ENCODE measurements around the gene NFAT5.
A peak's percentile ranks its signal among the peaks of the same experiment; 100 is the strongest.
"Not testable (repeated sequence)": the region's sequence is repeated elsewhere in the genome, so short reads cannot be mapped to it uniquely, and the experiment has no call there.

NFAT5 gene

DNA sequence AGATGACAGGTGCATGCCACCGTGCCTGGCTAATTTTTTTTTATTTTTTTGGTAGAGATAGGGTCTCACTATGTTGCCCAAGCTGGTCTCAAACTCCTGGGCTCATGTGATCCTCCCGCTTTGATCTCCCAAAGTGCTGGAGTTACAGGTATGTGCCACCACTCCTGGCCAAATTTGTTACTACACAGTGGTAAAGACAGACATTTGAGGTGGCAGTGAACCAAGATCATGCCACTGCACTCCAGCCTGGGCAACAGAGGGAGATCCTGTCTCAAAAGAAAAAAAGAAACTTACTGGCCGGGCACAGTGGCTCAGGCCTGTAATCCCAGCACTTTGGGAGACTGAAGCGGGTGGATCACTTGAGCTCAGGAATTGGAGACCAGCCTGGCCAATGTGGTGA is 163.3 kb downstream of the NFAT5 start:
- H3K27me3 ChIP-seq (ENCODE audit: low read depth, low read length); H3K4me3 ChIP-seq (ENCODE audit: low read depth in 1 of 2, low read length in 2 of 2); H3K9me3 ChIP-seq (ENCODE audit: control insufficient read depth in 1 of 2, low read length in 2 of 2); H3K36me3 ChIP-seq (ENCODE audit: control insufficient read depth in 1 of 2, insufficient read depth in 2 of 2, low read length in 2 of 2); H3K27ac ChIP-seq (ENCODE audit: low read length): not testable (repeated sequence)
- H3K4me1 ChIP-seq (ENCODE audit: control insufficient read depth in 1 of 2, insufficient read depth in 2 of 2, low read length in 2 of 2), result peaks cover 8 to 22% of the 10 kb centered on the region in 2 donors

DNA sequence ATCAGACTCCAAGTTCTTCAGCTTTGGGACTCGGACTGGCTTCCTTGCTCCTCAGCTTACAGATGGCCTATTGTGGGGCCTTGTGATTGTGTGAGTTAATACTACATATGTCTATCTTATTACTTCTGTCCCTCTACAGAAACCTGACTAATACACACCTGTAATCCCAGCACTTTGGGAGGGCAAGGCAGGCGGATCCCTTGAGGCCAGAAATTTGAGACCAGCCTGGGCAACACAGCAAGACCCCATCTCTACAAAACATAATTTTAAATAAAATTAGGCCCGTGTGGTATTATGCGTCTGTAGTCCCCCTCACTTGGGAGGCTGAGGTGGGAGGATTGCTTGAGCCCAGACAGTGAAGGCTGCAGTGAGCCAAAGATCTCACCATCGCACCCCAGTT is 165.5 kb downstream of the NFAT5 start:
- not testable (repeated sequence) for H3K4me3 ChIP-seq (ENCODE audit: low read depth in 1 of 2, low read length in 2 of 2); H3K27me3 ChIP-seq (ENCODE audit: low read depth, low read length); H3K9me3 ChIP-seq (ENCODE audit: control insufficient read depth in 1 of 2, low read length in 2 of 2); H3K36me3 ChIP-seq (ENCODE audit: control insufficient read depth in 1 of 2, insufficient read depth in 2 of 2, low read length in 2 of 2); H3K27ac ChIP-seq (ENCODE audit: low read length)
- H3K4me1 ChIP-seq (ENCODE audit: control insufficient read depth in 1 of 2, insufficient read depth in 2 of 2, low read length in 2 of 2), result peaks cover 5 to 15% of the 10 kb centered on the region in 2 donors

DNA sequence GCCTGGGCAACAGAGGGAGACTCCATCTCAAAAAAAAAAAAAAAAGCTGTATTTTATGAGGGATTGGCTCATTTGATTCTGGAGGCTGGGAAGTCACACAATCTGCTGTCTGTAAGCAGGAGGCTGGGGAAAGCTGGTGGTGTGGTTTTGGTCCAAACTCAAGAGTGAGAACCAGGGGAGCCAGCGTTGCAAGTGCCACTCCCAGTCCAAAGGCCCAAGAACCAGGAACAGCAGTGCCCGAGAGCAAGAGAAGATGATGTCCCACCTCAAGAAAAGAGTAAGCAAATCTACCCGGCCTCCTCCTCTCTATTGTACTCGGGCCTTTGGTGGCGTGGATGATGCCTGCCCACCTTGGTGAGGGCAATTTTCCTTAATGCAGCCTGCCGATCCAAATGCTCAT is 166.3 kb downstream of the NFAT5 start:
- no peak overlapping the region for H3K4me3 ChIP-seq (ENCODE audit: low read depth in 1 of 2, low read length in 2 of 2)
- no peak overlapping the region for H3K27ac ChIP-seq (ENCODE audit: low read length)
- H3K4me1 ChIP-seq (ENCODE audit: control insufficient read depth in 1 of 2, insufficient read depth in 2 of 2, low read length in 2 of 2), result peaks cover 0 to 7% of the 10 kb centered on the region in 2 donors
- no peaks in the 10 kb centered on the region for H3K27me3 ChIP-seq (ENCODE audit: low read depth, low read length)
- peaks cover 0 to under 1% of the 10 kb centered on the region in 2 donors for H3K36me3 ChIP-seq (ENCODE audit: control insufficient read depth in 1 of 2, insufficient read depth in 2 of 2, low read length in 2 of 2)
- no peaks in the 10 kb centered on the region for H3K9me3 ChIP-seq (ENCODE audit: control insufficient read depth in 1 of 2, low read length in 2 of 2)

DNA sequence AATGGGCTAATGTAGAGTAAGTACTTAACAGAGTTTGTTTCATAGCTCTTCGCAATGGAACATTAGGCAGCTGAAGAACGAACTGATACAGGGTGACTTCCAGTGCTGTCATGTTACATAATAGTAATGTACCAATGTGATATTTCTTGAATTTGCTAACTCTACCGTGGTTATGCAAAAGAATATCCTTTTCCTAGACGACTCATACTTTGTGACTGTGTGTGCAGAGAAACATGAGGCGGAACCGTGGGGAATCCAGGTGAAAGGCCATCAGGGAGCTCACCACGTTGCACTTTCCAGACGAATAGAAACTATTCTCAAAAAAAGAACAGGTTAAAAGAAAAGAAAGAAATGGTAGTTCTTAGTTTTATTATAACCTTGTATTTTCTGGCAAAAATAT is 175.8 kb downstream of the NFAT5 start:
- Histone ChIP-seq H3K9me3 (ENCODE audit: control insufficient read depth in 1 of 2, low read length in 2 of 2) (no peaks in the 10 kb centered on the region), H3K4me1 (ENCODE audit: control insufficient read depth in 1 of 2, insufficient read depth in 2 of 2, low read length in 2 of 2) (peaks cover 5% of the 10 kb centered on the region in 2 donors), H3K27me3 (ENCODE audit: low read depth, low read length) (no peaks in the 10 kb centered on the region), H3K27ac (ENCODE audit: low read length) (peak overlapping the region; percentile 43), H3K4me3 (ENCODE audit: low read depth in 1 of 2, low read length in 2 of 2) (no peak overlapping the region), H3K36me3 (ENCODE audit: control insufficient read depth in 1 of 2, insufficient read depth in 2 of 2, low read length in 2 of 2) (peaks cover 47 to 59% of the 10 kb centered on the region in 2 donors)

DNA sequence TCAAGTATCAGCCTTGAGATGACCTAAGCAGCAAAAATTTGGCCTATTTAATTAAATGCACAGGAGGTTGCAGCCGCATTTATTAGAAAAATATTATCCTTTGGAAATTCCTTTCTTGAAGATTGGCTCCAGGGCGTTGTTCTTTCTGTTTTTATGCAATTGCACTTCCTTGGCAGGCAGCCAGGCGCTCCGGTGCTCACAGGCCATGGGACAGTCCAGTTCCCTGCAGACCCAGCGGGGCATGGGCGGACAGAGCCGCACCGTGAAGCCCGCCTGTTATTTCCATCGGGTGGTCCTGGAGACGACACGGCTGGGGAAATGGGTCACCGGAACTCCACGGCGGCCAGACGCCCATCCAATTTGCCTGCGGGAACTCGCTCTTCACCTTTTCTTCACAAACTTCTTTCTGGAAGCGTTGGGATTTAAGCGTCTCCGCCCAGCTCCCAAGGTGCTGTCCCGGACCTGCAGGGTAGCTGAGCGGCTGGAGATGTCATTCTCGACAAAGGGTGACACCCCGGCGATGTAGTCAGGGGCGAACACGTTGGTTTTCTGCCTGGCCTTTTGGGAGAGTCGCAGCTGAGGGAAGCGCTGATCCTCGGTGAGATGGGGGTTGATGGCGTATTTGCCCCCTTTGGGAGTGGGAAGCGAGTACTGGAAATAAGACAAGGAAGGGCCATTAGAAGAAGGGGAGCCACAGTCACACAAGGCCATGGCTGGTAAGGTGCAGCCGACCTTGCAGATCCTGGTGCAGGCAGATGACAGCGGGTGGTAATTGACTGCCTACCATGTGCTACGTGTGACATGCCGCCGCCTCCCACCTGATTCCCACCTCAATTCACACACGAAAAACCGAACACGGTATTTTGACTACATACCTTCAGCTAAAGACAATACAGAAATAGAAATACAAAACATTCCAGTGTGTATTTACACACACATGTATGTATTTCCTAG is 176.5 kb downstream of the NFAT5 start:
- Histone ChIP-seq H3K9me3 (ENCODE audit: control insufficient read depth in 1 of 2, low read length in 2 of 2) (no peaks in the 10 kb centered on the region), H3K4me1 (ENCODE audit: control insufficient read depth in 1 of 2, insufficient read depth in 2 of 2, low read length in 2 of 2) (peaks cover 5% of the 10 kb centered on the region in 2 donors), H3K36me3 (ENCODE audit: control insufficient read depth in 1 of 2, insufficient read depth in 2 of 2, low read length in 2 of 2) (peaks cover 47 to 64% of the 10 kb centered on the region in 2 donors), H3K4me3 (ENCODE audit: low read depth in 1 of 2, low read length in 2 of 2) (no peak overlapping the region), H3K27me3 (ENCODE audit: low read depth, low read length) (no peaks in the 10 kb centered on the region), H3K27ac (ENCODE audit: low read length) (peak overlapping the region; percentile 43)

DNA sequence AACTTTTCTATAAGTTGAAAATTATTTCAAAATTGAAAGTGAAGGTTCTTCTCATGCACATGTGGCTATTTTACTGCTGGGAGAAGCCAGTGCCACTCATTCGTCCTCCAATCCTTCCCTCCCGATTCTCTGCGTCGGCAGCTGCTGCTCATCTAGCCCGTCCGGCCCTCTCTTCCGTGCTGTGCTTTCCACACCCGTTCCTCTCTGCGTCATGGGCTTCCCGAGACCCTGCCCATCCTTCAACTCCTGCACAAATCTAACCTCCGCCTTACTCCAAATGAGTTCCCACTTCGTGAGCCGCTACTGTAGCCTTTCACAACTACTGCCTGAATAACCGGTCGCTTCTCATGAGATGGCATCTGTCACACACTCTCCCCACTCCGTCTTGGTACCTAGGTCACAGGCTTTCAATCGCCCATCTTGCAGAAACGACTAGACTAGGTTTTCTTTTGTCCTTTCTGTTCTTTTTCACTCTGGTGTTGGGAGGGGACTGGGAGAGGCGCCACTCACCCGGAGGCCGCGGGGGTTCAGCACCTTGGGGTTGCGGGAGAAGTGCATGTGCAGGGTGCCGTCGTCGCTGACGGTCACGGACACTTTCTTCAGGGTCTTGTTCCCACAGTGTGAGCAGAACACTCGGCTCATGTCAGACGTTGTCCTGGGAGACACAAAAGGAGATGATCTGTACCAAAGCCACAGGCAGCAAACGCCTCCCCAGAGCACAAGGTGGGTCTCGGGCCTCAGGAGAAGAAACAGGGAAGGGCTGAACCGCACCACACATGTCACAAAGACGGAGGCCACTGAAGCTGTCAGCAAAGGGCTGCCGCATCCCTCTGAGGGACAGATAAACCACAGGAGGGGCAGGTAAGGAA is 178.8 kb downstream of the NFAT5 start:
- Histone ChIP-seq H3K4me3 (ENCODE audit: low read depth in 1 of 2, low read length in 2 of 2) (no peak overlapping the region), H3K27me3 (ENCODE audit: low read depth, low read length) (no peaks in the 10 kb centered on the region), H3K36me3 (ENCODE audit: control insufficient read depth in 1 of 2, insufficient read depth in 2 of 2, low read length in 2 of 2) (peaks cover 62 to 88% of the 10 kb centered on the region in 2 donors), H3K4me1 (ENCODE audit: control insufficient read depth in 1 of 2, insufficient read depth in 2 of 2, low read length in 2 of 2) (peaks cover 5% of the 10 kb centered on the region in 2 donors), H3K9me3 (ENCODE audit: control insufficient read depth in 1 of 2, low read length in 2 of 2) (no peaks in the 10 kb centered on the region), H3K27ac (ENCODE audit: low read length) (no peak overlapping the region)

DNA sequence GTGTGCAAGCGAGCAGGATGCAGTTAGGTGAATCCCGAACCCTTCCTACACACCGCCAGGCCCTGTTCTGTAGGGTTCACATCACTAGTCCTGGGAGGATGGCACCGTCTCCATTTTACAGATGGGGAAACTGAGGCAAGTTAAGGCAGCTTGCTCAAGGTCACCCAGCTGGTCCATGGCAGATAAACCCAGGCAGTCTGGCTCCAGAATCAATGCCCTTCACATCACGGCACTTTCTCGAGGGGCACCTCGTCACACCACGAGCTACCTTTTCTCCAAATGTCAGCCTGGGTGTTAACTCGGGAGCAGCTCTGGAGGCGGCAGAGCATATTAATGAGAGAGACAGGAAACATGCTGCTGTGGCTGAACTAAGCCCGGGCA is 179.5 kb downstream of the NFAT5 start:
- Histone ChIP-seq H3K27me3 (ENCODE audit: low read depth, low read length) (no peaks in the 10 kb centered on the region), H3K4me3 (ENCODE audit: low read depth in 1 of 2, low read length in 2 of 2) (no peak overlapping the region), H3K9me3 (ENCODE audit: control insufficient read depth in 1 of 2, low read length in 2 of 2) (no peaks in the 10 kb centered on the region), H3K36me3 (ENCODE audit: control insufficient read depth in 1 of 2, insufficient read depth in 2 of 2, low read length in 2 of 2) (peaks cover 61 to 92% of the 10 kb centered on the region in 2 donors), H3K4me1 (ENCODE audit: control insufficient read depth in 1 of 2, insufficient read depth in 2 of 2, low read length in 2 of 2) (peaks cover 5% of the 10 kb centered on the region in 2 donors), H3K27ac (ENCODE audit: low read length) (no peak overlapping the region)

DNA sequence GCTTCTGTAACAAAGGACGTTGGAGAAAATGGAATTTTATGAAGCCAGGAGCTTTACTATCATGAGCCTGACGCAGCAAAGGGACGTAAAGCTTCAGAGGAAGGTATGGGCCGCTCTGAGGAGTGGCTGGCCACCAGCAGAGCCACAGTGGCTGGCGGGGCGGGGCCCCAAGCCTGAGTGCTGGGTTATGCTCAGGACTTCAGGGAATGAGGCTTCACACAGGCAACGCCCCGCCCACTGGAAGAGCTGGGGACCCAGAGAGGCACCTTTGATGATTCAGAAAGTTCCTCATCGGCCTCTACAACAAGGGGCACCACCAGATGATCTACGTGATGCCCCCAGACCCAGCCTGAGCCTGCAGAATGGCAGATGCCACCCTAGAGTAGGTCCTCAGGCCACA is 180.2 kb downstream of the NFAT5 start:
- no peaks in the 10 kb centered on the region for H3K27me3 ChIP-seq (ENCODE audit: low read depth, low read length)
- no peak overlapping the region for H3K27ac ChIP-seq (ENCODE audit: low read length)
- H3K4me3 ChIP-seq (ENCODE audit: low read depth in 1 of 2, low read length in 2 of 2), result no peak overlapping the region
- peaks cover 64 to 95% of the 10 kb centered on the region in 2 donors for H3K36me3 ChIP-seq (ENCODE audit: control insufficient read depth in 1 of 2, insufficient read depth in 2 of 2, low read length in 2 of 2)
- H3K4me1 ChIP-seq (ENCODE audit: control insufficient read depth in 1 of 2, insufficient read depth in 2 of 2, low read length in 2 of 2), result peaks cover 5% of the 10 kb centered on the region in 2 donors
- no peaks in the 10 kb centered on the region for H3K9me3 ChIP-seq (ENCODE audit: control insufficient read depth in 1 of 2, low read length in 2 of 2)

DNA sequence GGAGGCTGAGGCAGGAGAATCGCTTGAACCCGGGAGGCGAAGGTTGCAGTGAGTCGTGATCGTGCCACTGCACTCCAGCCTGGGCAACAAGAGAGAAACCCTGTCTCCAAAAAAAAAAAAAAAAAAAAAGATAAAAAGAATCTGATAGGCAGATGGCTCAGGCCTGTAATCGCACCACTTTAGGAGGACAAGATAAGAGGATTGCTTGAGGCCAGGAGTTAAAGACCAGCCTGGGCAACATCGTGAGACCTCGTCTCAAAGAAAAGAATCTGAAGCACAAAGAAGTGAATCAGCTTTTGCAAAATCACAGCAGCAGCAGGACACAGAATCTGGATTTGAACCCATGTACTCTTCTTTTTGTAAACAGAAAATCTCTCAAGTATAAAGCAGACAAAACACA is 181.3 kb downstream of the NFAT5 start:
- H3K36me3 ChIP-seq (ENCODE audit: control insufficient read depth in 1 of 2, insufficient read depth in 2 of 2, low read length in 2 of 2), result peaks cover 58 to 89% of the 10 kb centered on the region in 2 donors
- no peak overlapping the region for H3K4me3 ChIP-seq (ENCODE audit: low read depth in 1 of 2, low read length in 2 of 2)
- H3K4me1 ChIP-seq (ENCODE audit: control insufficient read depth in 1 of 2, insufficient read depth in 2 of 2, low read length in 2 of 2), result no peaks in the 10 kb centered on the region
- H3K27me3 ChIP-seq (ENCODE audit: low read depth, low read length), result no peaks in the 10 kb centered on the region
- no peaks in the 10 kb centered on the region for H3K9me3 ChIP-seq (ENCODE audit: control insufficient read depth in 1 of 2, low read length in 2 of 2)
- no peak overlapping the region for H3K27ac ChIP-seq (ENCODE audit: low read length)

DNA sequence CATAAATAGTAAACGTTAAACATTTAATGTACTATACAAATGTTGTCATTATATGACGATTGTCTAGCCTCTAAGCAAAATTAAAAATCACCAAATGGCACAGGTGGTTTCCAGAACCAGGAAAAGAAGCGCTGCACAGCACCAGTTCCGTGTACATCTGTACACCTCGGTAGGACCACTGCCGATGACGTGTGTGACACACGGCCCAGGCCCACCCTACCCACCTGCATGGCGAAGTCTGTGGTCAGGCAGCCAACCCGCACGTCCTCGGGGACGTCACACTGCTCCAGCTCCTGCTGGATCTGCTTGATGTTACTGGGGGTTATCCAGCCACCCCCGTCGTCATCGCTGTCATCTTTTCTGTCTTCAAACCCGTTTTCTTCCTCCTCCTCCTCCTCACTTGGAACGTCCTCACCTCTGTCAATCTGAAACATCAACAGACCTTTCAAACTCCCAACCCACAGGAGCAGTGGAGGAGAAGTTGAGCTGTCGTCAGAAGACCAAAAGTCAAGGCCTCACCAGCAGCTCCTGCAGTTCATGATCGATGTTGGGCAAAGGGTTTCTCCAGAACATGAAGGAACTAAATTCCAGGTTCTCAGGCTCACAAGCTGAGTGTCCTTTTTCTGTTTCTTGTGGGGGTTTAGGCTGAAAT is 183.1 kb downstream of the NFAT5 start:
- Histone ChIP-seq H3K36me3 (ENCODE audit: control insufficient read depth in 1 of 2, insufficient read depth in 2 of 2, low read length in 2 of 2) (peaks cover 46 to 72% of the 10 kb centered on the region in 2 donors), H3K4me3 (ENCODE audit: low read depth in 1 of 2, low read length in 2 of 2) (no peak overlapping the region), H3K4me1 (ENCODE audit: control insufficient read depth in 1 of 2, insufficient read depth in 2 of 2, low read length in 2 of 2) (peaks cover 0 to 10% of the 10 kb centered on the region in 2 donors), H3K27ac (ENCODE audit: low read length) (no peak overlapping the region), H3K27me3 (ENCODE audit: low read depth, low read length) (no peaks in the 10 kb centered on the region), H3K9me3 (ENCODE audit: control insufficient read depth in 1 of 2, low read length in 2 of 2) (no peaks in the 10 kb centered on the region)

DNA sequence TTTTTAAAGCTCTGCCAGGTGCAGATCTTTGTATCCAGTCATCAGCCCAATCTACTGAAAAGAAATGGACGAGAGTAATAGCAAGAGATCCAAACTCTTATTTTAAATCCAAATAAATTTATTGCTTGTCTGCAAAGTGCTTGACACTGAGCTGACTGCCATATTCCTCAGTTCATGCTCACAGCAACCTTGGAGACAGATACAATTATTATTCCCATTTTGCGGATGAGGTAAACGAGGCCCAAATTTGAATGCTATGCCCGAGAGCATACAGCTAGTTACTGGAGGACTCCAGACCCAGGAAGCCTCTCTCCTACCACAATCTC is 188.3 kb downstream of the NFAT5 start:
- H3K27ac ChIP-seq (ENCODE audit: low read length), result peak overlapping the region; percentile 82
- H3K9me3 ChIP-seq (ENCODE audit: control insufficient read depth in 1 of 2, low read length in 2 of 2), result no peaks in the 10 kb centered on the region
- H3K4me3 ChIP-seq (ENCODE audit: low read depth in 1 of 2, low read length in 2 of 2), result peak overlapping the region; percentile 95 to 98
- H3K4me1 ChIP-seq (ENCODE audit: control insufficient read depth in 1 of 2, insufficient read depth in 2 of 2, low read length in 2 of 2), result peaks cover 0 to 19% of the 10 kb centered on the region in 2 donors
- H3K36me3 ChIP-seq (ENCODE audit: control insufficient read depth in 1 of 2, insufficient read depth in 2 of 2, low read length in 2 of 2), result peaks cover 15 to 22% of the 10 kb centered on the region in 2 donors
- H3K27me3 ChIP-seq (ENCODE audit: low read depth, low read length), result no peaks in the 10 kb centered on the region
